Bronchial epithelial cell (primary cell): ENCODE measurements around the gene CD55. TPM values are rescaled to one million over a fixed set of nuclear protein-coding genes. Genes with fewer than 3 reads are reported as not detected.

Experiments used
- DNase-seq: peaks from one replicate; pipeline ENCODE4 v3.0.0-alpha.2; 2010; ENCODE audit warnings: low read depth
- FAIRE-seq: peaks from 2 replicates; lab custom pipeline; 2011; peaks lifted over from hg19 to GRCh38; lab: Jason Lieb, UNC
- H3K27me3 ChIP-seq: 2 replicates; pipeline ENCODE4 v1.5.1; 2011; ENCODE audit warnings: low read length; ENCODE audit not compliant: control insufficient read depth, insufficient read depth
- H3K36me3 ChIP-seq: 2 replicates; pipeline ENCODE4 v1.5.1; 2011; ENCODE audit warnings: low read length; ENCODE audit not compliant: control insufficient read depth, insufficient read depth
- H3K4me3 ChIP-seq: 2 replicates; pipeline ENCODE4 v1.5.1; 2011; ENCODE audit warnings: mild to moderate bottlenecking, low read depth, low read length, control low read depth
- total RNA-seq: library from RNA; depleted of rRNA; stranded (reverse); fragments of >200 nt; gene quantifications from 2 replicates; pipeline ENCODE4 v1.2.1, GENCODE V29; 2014
- TF ChIP-seq, protein P1 (sequence below): IDR thresholded peaks from 2 replicates; pipeline ENCODE4 v1.5.1; 2011; ENCODE audit warnings: mild to moderate bottlenecking, moderate library complexity, low read length, control low read depth, inconsistent platforms; ENCODE audit not compliant: insufficient read depth, severe bottlenecking

The CD55 gene
- total RNA-seq, 1 donor from 2014 or later: 85.3 TPM

DNA sequence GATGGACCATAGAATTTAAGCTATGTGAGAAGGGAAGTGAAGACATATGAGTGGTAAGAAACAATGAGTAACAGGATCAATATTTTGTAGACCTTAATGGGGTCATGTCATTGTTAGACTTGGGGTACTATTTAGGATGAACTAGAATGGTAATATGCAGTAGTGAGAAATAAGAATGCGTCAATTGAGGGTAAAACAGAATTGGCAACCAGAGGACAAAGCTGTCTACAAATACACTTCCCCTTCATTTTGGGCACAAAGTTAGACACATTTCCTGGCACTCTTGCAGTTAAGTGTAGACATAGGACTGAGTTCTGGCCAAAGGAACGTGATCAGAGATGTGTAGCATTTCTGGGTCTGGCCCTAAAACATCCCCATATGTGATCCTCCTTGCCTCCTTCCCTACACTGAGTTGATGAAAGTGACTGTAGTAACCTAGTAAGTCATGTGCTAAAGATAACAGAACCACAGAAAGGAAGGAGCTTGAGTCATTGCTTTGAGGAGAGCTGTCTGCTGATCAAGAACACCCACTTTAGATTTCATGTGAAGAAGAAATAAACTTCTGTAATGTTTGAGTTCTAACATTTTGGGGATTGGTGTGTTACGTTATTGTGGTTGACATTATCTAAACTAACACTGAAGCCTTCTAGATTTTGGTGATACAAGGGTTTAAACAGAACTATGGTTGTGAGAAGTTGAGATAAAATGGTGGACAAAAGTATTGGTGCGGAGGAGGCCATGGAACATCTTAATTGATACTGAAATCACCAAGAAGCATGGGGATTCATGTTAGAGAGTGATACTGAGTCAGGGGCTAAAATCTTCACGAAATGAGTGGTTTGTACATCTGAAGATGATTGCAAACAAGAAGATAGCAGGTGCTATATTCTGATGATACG, 41.7 kb downstream of the CD55 start:
- H3K4me3 ChIP-seq: no peak overlapping the region
- DNase-seq: peak; percentile 45
- peaks cover 3% of the 10 kb centered on the region for H3K36me3 ChIP-seq
- no peaks in the 10 kb centered on the region for H3K27me3 ChIP-seq
- TF ChIP-seq, protein P1, sequence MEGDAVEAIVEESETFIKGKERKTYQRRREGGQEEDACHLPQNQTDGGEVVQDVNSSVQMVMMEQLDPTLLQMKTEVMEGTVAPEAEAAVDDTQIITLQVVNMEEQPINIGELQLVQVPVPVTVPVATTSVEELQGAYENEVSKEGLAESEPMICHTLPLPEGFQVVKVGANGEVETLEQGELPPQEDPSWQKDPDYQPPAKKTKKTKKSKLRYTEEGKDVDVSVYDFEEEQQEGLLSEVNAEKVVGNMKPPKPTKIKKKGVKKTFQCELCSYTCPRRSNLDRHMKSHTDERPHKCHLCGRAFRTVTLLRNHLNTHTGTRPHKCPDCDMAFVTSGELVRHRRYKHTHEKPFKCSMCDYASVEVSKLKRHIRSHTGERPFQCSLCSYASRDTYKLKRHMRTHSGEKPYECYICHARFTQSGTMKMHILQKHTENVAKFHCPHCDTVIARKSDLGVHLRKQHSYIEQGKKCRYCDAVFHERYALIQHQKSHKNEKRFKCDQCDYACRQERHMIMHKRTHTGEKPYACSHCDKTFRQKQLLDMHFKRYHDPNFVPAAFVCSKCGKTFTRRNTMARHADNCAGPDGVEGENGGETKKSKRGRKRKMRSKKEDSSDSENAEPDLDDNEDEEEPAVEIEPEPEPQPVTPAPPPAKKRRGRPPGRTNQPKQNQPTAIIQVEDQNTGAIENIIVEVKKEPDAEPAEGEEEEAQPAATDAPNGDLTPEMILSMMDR: no peak
- FAIRE-seq: no peak

DNA sequence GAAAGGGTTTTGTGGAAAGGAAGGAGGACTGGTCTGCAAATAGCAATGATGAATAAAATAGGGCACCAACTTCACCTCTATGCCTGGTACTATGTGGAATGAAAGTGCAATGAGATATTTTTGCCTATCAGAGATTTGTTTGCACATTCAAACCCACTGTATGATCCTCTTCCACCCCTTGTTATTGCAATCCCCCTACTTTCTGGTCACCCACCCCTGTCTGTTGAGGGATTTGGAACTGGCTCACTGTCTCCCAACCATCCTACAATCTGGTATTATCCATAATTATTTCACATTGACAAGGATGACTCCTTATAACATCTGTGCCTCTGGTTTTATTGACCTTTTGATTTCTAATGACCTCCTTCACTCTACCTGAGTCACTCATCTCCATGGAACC, 42.4 kb downstream of the CD55 start:
- no peak overlapping the region for H3K4me3 ChIP-seq
- no peaks in the 10 kb centered on the region for H3K27me3 ChIP-seq
- no peak for FAIRE-seq
- H3K36me3 ChIP-seq: peaks cover 3% of the 10 kb centered on the region
- TF ChIP-seq, protein P1: no peak
- no peak for DNase-seq

DNA sequence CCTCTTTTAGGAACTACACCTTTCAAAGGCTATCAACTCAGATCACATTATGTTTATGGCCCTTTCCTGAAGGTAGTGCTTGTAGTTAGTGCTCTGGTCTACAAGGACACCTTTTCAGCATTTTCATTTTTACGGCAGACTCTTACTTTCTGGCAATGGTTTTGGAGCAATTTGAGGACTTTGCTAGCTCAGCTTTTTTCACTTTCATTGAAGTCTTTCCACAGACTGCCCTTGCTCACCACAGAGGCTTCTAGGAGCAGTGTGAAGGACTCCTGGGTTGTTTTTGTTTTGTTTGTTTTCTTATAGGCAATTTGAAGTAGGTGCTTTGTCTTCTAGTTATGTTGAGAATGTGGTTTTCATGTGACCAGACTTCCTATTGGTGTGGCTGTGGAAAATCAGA, 43.1 kb downstream of the CD55 start:
- no peaks in the 10 kb centered on the region for H3K27me3 ChIP-seq
- DNase-seq (no peak), FAIRE-seq (no peak)

DNA sequence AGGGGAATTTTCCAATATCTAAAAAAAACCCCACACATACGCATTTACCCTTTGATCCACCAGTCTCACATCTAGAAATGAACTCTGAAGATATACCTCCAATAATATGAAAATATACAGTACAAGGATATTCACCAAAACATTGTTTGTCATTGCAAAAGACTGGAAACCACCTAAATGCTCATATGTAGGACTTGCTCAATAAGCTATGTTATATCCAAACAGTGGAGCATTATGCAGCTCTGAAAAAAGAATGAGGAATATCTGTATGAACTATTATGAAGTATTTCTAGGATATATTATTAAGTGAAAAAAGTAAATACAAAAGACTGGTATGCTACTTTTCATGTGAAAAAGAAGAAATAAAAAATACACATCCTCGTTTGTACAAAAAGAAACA, 43.6 kb downstream of the CD55 start:
- TF ChIP-seq, protein P1: no peak
- FAIRE-seq (no peak), DNase-seq (no peak)
- Histone ChIP-seq H3K36me3 (peaks cover 1% of the 10 kb centered on the region), H3K27me3 (no peaks in the 10 kb centered on the region), H3K4me3 (no peak overlapping the region)

More for the DNA sequence above, 43.1 kb downstream of the CD55 start:
- Histone ChIP-seq H3K4me3 (no peak overlapping the region), H3K36me3 (peaks cover 1% of the 10 kb centered on the region)
- TF ChIP-seq, protein P1: no peak

DNA sequence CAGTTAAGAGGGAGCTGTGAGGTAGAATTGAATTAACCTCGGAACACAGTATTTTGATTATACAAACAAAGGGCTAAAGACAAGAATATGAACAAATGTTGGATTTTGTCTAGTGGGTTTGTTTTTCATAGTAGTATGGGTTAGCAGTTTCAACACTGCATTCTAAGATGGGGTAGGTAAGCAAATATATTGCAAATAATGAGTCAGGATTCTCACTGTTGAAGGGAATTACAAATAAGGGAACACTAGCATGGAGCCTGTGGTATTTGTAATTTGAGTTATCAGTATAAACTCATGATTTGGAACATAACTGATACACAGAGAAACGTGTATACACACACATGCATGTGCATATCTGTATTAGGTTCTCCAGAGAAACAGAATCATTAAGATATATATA, 44.5 kb downstream of the CD55 start:
- no peak for FAIRE-seq
- TF ChIP-seq, protein P1: no peak
- H3K36me3 ChIP-seq: peaks cover 1% of the 10 kb centered on the region

More for the DNA sequence above, 44.5 kb downstream of the CD55 start:
- H3K4me3 ChIP-seq: no peak overlapping the region
- H3K27me3 ChIP-seq: no peaks in the 10 kb centered on the region
- DNase-seq: peak; percentile 79
